HG03442 (cell line): ENCODE results near the gene FGF18.
"Not testable (repeated sequence)": the region's sequence is repeated elsewhere in the genome, so short reads cannot be mapped to it uniquely, and the experiment has no call there.

Experiments
- ATAC-seq: cut with Tn5 transposase; IDR thresholded peaks from one replicate; pipeline ENCODE4 v1.9.1; 2021; ENCODE audit warnings: mild to moderate bottlenecking, moderate library complexity; ENCODE audit not compliant: unreplicated experiment

FGF18 gene, protein sequence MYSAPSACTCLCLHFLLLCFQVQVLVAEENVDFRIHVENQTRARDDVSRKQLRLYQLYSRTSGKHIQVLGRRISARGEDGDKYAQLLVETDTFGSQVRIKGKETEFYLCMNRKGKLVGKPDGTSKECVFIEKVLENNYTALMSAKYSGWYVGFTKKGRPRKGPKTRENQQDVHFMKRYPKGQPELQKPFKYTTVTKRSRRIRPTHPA

DNA sequence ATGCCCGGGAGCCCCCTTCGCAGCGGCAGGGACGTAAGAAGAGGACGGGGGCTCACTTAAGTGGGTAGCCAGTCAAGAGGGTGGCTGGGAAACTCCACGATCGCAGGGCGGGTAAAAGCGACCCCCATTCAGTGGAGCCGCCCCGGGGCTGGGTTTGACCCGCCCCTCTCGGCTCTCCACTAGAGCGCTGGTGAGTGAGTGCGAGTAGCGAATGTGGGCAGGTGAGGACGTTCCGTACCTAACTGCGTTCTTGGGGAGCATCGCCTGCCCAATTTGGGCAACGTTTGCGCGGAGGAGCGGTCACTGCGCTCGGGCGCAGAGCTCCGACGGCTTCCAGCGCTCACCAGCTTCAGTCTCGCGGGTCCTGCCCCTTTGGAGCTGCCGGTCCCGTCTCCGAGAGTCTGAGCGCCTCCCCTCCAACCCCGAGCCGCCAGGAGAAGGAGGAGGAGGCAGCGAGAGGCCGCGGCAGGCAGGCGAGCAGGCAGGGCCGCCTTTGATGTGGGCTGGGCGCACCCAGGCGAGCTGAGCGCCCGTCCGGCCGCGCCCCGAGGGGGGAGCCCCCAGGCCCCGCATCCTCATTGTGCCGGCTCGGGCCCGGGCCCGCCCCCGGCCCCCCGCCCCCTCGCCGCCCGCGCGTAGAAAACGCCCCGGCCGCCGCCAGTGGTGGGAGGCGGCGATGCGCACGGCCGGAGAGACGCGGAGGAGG is at the start of gene FGF18:
Gene FGF18, plus strand, starts transcription at position 666 of the 706 bp plus-strand sequence. CDS start 553 bp downstream, outside the sequence.
- peak; percentile 47 for ATAC-seq

DNA sequence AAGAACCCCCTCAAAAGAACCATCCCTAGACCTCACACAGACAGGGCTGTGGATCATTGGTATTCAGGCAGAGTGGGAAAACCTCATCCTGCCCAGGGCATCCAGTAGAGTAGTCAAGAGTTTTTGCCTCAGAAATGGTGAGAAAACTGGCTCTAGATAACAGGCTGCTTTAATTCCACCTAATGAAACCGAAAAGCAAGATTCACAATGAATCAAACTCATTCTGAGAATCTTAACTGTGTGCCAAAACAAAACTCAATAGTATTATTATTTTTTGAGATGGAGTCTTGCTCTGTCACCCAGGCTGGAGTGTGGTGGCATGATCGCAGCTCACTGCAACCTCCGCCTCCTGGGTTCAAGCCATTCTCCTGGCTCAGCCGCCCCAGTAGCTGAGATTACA is 49.5 kb upstream of the FGF18 start:
- ATAC-seq = no peak

DNA sequence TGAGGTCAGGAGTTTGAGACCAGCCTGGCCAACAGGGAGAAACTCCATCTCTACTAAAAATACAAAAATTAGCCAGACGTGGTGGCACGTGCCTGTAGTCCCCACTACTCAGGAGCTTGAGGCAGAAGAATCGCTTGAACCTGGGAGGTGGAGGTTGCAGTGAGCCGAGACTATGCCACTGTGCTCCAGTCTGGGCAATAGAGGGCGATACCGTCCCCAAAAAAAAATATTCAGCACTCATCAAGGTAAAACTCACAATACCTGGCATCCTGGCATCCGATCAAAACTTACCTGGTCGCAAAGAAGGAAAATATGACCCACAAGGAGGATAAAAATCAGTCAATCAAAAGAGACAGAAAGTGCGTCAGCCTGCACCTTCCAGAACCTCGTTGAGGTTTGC is 48.6 kb upstream of the FGF18 start:
- ATAC-seq = not testable (repeated sequence)

DNA sequence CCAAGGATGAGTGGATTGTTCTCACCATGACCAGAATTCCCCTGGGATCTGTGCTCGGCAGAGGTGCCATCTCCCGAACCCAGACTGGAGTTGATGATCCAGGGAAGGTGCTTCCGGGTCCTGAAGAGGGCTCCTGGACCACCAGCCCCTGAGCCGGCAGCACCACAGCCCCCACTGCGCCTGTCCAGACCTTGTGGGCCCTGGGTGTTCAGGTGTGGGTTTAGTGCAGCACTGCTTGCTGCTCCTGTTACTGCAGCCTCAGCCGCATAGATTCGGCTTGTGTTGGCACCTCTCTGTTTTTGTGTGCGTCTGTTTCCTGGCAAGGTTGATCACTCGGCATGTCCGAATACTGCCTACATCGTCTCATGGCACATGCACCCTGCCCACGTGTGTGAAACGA is 48.1 kb upstream of the FGF18 start:
- no peak for ATAC-seq

DNA sequence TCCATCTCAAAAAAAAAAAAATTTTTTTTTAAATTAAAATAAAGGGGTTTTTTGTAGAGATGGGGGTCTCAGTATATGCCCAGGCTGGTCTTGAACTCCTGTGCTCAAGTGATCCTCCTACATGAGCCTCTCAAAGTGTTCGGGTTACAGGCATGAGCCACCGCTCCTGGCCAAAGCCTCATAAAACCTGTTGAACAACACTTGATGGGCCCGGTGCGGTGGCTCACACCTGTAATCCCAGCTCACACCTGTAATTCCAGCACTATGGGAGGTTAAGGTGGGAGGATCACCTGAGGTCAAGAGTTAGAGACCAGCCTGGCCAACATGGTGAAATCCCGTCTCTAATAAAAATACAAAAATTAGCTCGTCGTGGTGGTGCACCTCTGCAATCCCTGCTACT is 39.5 kb upstream of the FGF18 start:
- no peak for ATAC-seq

DNA sequence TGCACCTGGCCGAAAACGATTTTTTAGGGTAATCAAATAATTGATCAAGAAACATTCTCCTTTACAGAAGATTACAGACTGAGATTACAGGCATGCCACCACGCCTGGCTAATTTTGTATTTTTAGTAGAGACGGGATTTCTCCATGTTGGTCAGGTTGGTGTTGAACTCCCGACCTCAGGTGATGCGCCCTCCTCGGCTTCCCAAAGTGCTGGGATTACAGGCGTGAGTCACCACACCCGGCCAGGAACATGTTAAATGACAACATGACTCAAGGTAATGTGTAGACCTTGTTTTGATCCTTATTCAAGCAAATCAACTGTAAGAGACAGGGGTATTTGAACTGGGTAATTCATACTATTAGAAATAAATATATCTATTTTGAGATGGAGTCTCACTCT is 35.0 kb upstream of the FGF18 start:
- ATAC-seq = not testable (repeated sequence)

DNA sequence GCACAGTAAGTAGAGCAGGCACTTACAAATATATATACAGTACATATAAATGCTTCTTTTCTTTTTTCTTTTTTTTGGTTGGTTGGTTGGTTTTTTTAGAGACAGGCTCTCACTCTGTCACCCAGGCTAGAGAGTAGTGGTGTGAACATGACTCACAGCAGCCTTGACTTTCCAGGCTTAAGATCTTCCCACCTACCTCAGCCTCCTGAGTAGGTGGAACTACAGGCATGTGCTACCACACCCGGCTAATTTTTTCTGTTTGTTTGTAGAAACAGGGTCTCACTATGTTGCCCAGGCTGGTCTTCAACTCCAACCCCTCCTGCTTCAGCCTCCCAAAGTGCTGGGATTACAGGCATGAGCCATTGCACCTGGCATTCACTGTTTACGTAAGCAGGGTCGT is 34.4 kb upstream of the FGF18 start:
- not testable (repeated sequence) for ATAC-seq

DNA sequence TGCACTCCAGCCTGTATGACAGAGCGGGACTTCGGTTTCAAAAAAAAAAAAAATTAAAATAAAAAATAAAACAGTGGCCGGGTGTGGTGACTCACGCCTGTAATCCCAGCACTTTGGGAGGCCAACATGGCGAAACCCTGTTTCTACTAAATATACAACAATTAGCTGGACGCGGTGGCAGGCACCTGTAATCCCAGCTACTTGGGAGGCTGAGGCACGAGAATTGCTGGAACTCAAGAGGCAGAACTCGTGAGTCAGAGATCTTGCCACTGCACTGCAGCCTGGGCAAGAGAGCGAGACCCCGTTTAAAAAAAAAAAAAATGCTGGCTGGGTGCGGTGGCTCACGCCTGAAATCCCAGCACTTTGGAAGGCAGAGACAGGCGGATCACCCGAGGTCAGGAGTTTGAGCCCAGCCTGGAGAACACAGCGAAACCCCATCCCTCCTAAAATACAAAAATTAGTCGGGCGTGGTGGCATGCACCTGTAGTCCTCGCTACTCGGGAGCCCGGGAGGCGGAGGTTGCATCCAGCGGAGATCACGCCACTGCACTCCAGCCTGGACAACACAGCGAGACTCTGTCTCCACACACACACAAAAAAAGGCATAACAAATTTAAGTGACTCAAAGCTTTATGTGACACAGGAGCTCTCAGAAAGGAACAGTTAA is 33.3 kb upstream of the FGF18 start:
- no peak for ATAC-seq

DNA sequence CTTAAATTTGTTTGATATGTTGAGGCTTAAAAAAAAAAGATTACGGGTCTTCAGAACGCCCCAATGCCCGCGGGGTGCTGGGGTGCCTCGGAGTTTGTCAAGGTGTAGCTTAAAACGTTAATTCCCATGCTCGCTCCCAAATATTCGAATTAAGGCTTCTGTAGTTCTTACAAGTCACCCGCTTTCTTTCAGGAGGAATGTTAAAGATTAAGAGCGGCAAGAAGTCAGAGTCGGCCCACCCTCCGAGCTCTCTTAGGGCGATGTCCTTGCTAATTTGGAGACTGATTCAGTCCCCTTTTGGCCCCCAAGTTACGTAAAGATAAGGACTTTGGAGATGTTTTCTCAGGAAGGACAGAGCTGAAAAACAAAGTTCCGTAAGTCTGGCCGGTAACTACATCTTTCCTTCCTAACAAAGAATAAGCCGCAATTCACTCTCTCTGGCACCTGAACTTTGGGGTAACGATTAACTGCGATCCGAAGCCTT is 32.5 kb upstream of the FGF18 start:
- ATAC-seq = no peak

DNA sequence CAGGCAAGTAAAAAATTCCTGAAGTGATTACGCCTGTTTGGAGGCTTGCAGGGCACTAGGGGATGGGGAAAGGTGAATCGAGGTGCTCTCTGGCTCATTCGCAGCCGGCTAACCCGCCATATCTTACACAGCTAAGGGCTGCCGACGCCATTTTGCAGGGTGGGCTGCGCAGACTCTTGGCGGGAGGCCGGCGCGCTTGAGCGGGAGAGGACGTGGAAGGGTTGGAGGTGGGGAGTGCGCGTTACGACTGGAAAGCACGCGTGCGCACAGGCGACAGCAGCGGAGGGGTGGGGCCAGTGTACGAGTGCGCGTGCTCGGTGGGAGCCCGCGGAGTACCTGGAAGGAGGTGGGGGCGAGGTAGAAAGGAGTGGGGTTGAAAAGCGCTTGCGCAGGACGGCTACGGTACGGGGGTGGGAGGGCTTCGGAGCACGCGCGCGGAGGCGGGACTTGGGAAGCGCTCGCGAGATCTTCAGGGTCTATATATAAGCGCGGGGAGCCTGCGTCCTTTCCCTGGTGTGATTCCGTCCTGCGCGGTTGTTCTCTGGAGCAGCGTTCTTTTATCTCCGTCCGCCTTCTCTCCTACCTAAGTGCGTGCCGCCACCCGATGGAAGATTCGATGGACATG is 32.0 kb upstream of the FGF18 start, which contains the start of gene NPM1:
Gene NPM1, plus strand, starts transcription at position 505 of the 625 bp plus-strand sequence. Its CDS starts 100 bp downstream, at position 605.
- peak; percentile 81 for ATAC-seq

DNA sequence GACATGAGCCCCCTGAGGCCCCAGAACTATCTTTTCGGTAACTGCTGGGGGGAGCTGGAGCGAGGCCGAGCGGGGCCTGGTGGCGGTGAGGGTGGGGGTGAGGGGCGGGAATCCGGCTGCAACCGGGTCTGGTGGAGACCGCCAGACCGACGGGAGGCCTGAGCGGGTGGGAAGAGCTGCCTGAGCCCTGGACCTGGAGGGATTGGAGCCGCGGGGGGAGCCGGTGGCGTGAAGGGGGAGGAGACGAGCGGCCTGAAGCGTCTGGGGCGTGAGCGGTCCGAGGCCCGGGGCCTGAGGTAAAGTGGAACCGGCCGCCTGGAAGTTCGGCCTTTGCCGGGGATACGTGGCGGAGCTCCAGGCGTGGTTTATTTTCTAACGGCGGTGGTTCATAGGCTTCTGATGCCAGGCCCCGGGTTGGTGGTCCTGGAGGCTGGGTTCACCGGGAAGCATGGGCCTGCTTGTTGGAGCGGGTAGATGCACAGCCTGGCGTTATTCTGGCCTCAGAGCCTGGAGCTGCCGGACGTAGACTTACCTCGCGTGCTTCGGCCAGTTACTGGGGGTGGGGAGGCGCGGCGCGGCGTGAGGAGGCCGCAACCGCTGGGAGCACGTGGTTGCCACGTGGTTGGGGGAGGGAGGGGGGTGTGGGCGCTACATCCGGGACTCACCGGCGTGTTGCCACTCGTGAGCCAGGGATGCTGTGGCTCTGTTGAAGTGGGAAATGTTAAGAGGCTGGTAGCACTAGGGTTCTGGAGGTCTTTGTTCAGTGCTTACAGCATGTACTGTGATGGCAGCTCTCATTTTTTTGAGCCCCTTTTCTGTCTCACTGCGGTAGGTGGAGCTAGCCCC is 31.3 kb upstream of the FGF18 start:
- peak; percentile 28 for ATAC-seq

DNA sequence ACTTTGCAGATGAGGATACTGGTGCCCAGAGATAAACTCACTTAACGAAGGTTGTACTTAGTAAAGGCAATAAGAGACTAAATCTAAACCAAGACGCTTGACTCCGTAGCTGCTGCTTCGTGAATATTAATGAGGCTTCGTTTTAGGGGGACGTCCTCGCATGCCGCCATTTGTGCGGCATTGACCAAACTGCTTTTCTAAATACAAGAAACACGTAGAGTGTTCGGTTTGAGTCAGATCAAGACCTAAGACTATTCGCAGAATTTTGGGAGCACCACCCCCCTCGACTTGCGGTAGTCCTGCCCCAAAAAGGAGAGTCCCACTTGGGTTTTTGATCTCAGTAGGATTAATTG is 30.7 kb upstream of the FGF18 start:
- ATAC-seq = no peak

DNA sequence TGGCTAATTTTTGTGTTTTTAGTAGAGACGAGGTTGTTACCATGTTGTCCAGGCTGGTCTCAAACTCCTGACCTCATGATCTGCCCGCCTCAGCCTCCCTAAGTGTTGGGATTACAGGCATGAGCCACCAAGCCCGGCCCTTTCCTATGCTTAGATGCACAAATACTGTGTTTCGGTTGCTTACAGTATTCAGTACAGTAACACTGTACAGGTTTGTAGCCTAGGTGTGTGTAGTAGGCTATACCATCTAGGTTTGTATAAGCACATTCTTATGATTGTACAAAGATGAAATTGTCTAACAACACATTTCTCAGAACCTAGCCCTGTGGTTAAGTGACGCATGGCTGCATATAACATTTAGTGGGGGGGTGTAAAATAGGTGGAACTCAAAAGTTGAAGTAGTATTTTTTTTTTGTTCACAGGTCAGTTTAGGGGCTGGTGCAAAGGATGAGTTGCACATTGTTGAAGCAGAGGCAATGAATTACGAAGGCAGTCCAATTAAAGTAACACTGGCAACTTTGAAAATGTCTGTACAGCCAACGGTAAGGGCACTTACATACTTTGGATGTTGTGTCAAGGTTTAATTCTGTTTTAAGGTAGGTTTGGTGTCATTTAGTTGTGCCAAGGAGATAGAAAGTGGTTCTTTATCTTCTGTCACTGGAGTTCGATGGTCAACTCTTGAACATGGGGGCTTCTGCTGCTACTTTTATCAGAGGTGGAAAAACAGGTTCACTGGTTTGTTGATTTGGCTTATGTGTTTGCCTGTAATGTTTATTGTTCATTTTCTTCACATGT is 28.4 kb upstream of the FGF18 start:
- ATAC-seq = no peak

DNA sequence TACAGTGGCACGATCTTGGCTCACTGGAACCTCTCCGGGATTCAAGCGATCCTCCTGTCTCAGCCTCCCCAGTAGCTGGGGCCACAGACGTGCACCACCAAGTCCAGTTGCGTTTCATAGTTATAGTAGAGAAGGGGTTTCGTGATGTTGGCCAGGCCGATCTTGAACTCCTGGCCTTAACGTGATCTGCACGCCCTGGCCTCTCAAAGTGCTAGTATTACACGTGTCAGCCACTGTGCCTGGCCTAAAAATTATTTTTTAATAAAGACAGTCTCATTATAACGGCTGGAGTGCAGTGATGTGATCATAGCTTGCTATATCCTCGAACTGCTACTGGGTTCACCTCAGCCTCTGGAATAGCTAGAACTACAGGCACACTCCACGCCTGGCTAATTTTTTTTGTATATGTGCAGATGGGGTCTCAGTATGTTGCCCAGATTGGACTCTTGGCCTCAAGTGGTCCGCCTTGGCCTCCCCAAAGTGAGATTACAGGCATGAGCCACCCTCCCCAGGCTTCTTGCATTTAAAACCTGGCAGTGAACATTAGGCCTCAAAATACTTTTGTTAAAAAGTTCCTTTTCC is 27.4 kb upstream of the FGF18 start:
- no peak for ATAC-seq

DNA sequence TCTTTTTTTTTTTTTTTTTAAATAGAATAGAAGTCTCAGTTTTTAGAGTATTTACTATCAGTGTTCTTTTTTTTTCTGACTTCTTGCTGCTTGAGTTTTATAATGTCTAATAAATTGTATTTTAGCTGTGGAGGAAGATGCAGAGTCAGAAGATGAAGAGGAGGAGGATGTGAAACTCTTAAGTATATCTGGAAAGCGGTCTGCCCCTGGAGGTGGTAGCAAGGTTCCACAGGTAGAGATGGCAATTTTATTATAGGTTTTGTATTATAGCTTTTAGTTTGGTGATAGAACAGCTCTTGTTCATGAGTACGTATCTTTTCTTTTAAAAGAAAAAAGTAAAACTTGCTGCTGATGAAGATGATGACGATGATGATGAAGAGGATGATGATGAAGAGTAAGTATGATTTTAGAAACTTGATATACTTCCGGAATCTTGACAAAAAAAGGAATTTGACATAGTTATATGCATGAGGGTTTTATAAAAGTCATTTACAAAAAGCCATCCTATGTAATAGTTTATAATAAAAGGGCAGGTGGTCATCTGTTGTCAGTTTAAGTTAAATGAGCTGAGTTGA is 26.8 kb upstream of the FGF18 start:
- ATAC-seq = no peak

DNA sequence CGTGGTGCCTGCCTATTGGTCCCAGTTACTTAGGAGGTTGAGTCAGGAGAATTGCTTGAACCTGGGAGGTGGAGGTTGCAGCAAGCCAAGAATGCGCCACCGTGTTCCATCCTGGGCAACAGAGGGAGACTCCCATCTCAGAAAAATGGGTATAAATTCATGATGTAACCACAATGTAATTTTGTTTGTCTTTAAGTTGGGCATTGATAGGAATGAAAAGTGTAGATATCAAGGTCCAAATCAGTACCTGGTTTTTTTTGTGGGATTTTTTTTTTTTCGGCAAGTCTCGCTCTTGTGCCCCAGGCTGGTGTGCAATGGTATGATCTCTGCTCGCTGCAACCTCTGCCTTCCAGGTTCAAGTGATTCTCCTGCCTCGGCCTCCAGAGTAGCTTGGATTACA is 24.4 kb upstream of the FGF18 start:
- no peak for ATAC-seq

DNA sequence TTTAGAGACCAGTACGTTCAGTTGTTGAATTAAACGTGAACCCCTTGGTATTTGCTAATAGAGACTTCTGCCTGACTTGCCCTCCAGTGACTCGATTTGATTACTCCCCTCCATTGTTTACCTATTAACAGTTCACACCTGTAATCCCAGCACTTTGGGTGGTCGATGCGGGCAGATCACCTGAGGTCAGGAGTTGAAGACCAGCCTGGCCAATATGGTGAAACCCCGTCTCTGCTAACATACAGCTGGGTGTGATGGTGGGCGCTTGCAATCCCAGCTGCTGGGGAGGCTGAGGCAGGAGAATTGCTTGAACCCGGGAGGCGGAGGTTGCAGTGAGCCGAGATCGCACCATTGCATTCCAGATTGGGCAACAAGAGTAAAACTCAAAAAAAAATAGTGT is 22.9 kb upstream of the FGF18 start:
- ATAC-seq = not testable (repeated sequence)

DNA sequence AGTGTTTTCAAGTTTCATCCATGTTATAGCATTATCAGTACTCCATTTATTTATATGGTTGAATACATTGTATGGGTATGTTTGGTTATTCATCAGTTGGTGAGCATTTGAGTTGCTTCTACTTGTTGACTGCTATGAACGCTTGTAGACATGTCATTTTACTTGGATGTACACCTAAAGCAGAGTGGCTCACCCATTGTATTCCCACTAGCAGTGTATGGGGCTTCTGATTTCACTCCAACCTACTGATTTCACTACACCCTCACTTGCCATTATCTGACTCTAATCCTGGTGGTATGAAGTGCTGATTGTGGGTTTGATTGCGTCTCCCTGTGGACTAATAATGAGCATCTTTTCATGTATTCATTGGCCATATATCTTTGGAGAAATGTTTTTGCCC is 22.3 kb upstream of the FGF18 start:
- ATAC-seq = no peak

DNA sequence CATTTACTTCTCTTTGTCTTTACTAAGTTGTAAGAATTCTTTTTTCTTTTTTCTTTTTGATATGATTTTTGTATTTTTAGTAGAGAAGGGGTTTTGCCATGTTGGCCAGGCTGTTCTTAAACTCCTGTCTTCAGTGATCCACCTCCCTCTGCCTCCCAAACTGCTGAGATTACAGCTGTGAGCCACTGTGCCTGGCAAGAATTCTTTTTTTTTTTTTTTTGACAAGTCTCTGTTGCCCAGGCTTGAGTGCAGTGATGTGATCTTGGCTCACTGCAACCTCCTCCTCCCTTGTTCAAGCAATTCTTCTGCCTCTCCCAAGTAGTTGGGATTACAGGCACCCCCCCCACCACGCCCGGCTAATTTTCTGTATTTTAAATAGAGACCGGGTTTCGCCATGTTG is 21.8 kb upstream of the FGF18 start:
- ATAC-seq = no peak
